Hepatocyte (in vitro differentiated cells): ENCODE results near the gene CDS2. TPM values are rescaled to one million over a fixed set of nuclear protein-coding genes. Genes with fewer than 3 reads are reported as not detected.

Source experiments
- DNase-seq: peaks from one replicate; pipeline ENCODE4 v3.0.0-alpha.2; 2016; ENCODE audit warnings: low spot score
- H2AFZ ChIP-seq: fragments of 200-600 bp; sonication (generic); 2 replicates; pipeline ENCODE4 v1.6.0; 2016; ENCODE audit warnings: antibody characterized with exemption, mild to moderate bottlenecking
- H3K27ac ChIP-seq: fragments of 200-600 bp; sonication (generic); 2 replicates; pipeline ENCODE4 v1.5.1; 2016; ENCODE audit warnings: mild to moderate bottlenecking
- H3K27me3 ChIP-seq: fragments of 200-600 bp; sonication (generic); 2 replicates; pipeline ENCODE4 v1.6.1; 2016
- H3K36me3 ChIP-seq: fragments of 200-600 bp; sonication (generic); replicated peaks from 2 replicates; pipeline ENCODE4 v1.5.1; 2016; ENCODE audit warnings: low read depth; ENCODE audit not compliant: insufficient read depth
- H3K4me1 ChIP-seq: fragments of 200-600 bp; sonication (generic); 2 replicates; pipeline ENCODE4 v1.5.1; 2016; ENCODE audit warnings: mild to moderate bottlenecking, moderate library complexity; ENCODE audit not compliant: insufficient read depth
- H3K4me2 ChIP-seq: fragments of 200-600 bp; sonication (generic); 2 replicates; pipeline ENCODE4 v1.6.0; 2016
- H3K4me3 ChIP-seq: fragments of 200-600 bp; sonication (generic); 2 replicates; pipeline ENCODE4 v1.5.1; 2016; ENCODE audit warnings: mild to moderate bottlenecking
- H3K79me2 ChIP-seq: fragments of 200-600 bp; sonication (generic); 2 replicates; pipeline ENCODE4 v1.6.0; 2017; ENCODE audit warnings: mild to moderate bottlenecking
- H3K9me2 ChIP-seq: fragments of 200-600 bp; sonication (generic); replicated peaks from 2 replicates; pipeline ENCODE4 v1.6.0; 2017; ENCODE audit warnings: mild to moderate bottlenecking; ENCODE audit not compliant: insufficient read depth
- H3K9me3 ChIP-seq: fragments of 200-600 bp; sonication (generic); 2 replicates; pipeline ENCODE4 v1.5.1; 2016; ENCODE audit warnings: low read depth, mild to moderate bottlenecking
- H4K20me1 ChIP-seq: fragments of 200-600 bp; sonication (generic); 2 replicates; pipeline ENCODE4 v1.6.0; 2016; ENCODE audit warnings: mild to moderate bottlenecking; ENCODE audit not compliant: insufficient read depth, poor library complexity, severe bottlenecking
- CTCF ChIP-seq: fragments of 200-600 bp; sonication (generic); IDR thresholded peaks from 2 replicates; pipeline ENCODE4 v1.5.1; 2016; ENCODE audit warnings: antibody characterized with exemption, mild to moderate bottlenecking; ENCODE audit not compliant: poor library complexity
- EZH2 ChIP-seq: fragments of 200-600 bp; sonication (generic); IDR thresholded peaks from 2 replicates; pipeline ENCODE4 v1.6.1; 2016; ENCODE audit warnings: antibody characterized with exemption, mild to moderate bottlenecking, borderline replicate concordance
- EZH2phosphoT487 ChIP-seq: fragments of 200-600 bp; sonication (generic); IDR thresholded peaks from one replicate; pipeline ENCODE4 v1.6.1; 2018; ENCODE audit warnings: antibody characterized with exemption, mild to moderate bottlenecking, low read depth, moderate library complexity; ENCODE audit not compliant: unreplicated experiment, severe bottlenecking
- WGBS: methylation state at CpG from one replicate; pipeline ENCODE4 v1.1.6; 2016; ENCODE audit warnings: low lambda C conversion rate; ENCODE audit errors: missing lambda C conversion rate; 5-methylcytosine and 5-hydroxymethylcytosine counted together
- polyA plus RNA-seq: library from polyadenylated mRNA; unstranded; fragments of >200 nt; fragmentation: Nextera tagmentation; extraction: Ambion mirVana; gene quantifications from 2 replicates; pipeline ENCODE4 v1.2.1, GENCODE V29; 2016
- total RNA-seq: library from RNA; depleted of rRNA; stranded (reverse); fragments of >200 nt; gene quantifications from 2 replicates; pipeline ENCODE4 v1.2.3, GENCODE V29; 2014

The CDS2 gene
- total and polyA plus RNA-seq, 2 experiments from 2014 or later: 27.0 to 48.9 TPM

GRCh38 chr20:5119435-5120184, 7.2 kb upstream of the CDS2 start, which contains the start of gene PCNA:
PCNA (minus strand) TSS chr20:5119958; CDS start chr20:5119798, 160 bp downstream.
- Histone ChIP-seq H2AFZ (peak within 1 kb of the TSS; percentile 40), H3K4me1 (peaks cover 11% of the 10 kb centered on the region), H3K9me2 (no peaks in the 10 kb centered on the region), H3K4me3 (peak within 1 kb of the TSS; percentile 88), H3K27me3 (no peaks in the 10 kb centered on the region), H3K9me3 (no peaks in the 10 kb centered on the region), H3K4me2 (peak within 1 kb of the TSS; percentile 97), H3K36me3 (no peaks in the 10 kb centered on the region), H3K27ac (peak within 1 kb of the TSS; percentile 78), H4K20me1 (peaks cover 8% of the 10 kb centered on the region), H3K79me2 (peaks cover 35% of the 10 kb centered on the region)
- peak; percentile 98 for DNase-seq
- TF ChIP-seq CTCF (no peak), EZH2 (no peak), EZH2phosphoT487 (no peak)
- WGBS: 1% methylated on average over 71 of the region's 71 CpGs

GRCh38 chr20:5120185-5120476, 6.7 kb upstream of the CDS2 start:
- Histone ChIP-seq H3K79me2 (peaks cover 35% of the 10 kb centered on the region), H3K9me2 (no peaks in the 10 kb centered on the region), H3K27me3 (no peaks in the 10 kb centered on the region), H2AFZ (peak overlapping the region; percentile 40), H3K36me3 (no peaks in the 10 kb centered on the region), H3K4me3 (peak overlapping the region; percentile 34), H3K27ac (peak overlapping the region; percentile 72), H3K9me3 (no peaks in the 10 kb centered on the region), H4K20me1 (peaks cover 8% of the 10 kb centered on the region), H3K4me1 (peaks cover 11% of the 10 kb centered on the region), H3K4me2 (peak overlapping the region; percentile 97)
- 5% methylated on average over 9 of the region's 9 CpGs for WGBS
- no peak for DNase-seq
- TF ChIP-seq EZH2phosphoT487 (no peak), EZH2 (no peak), CTCF (no peak)

- WGBS: 76% methylated on average over 1 of the region's 1 CpG
Measured at GRCh38 chr20:5122873-5123260, 3.9 kb upstream of the CDS2 start.

More at GRCh38 chr20:5122873-5123260, 3.9 kb upstream of the CDS2 start:
- Histone ChIP-seq H3K27me3 (no peaks in the 10 kb centered on the region), H3K4me2 (no peak overlapping the region), H3K9me2 (no peaks in the 10 kb centered on the region), H3K27ac (no peak overlapping the region), H4K20me1 (peaks cover 8% of the 10 kb centered on the region), H3K36me3 (no peaks in the 10 kb centered on the region), H2AFZ (no peak overlapping the region), H3K4me1 (peaks cover 11% of the 10 kb centered on the region), H3K4me3 (no peak overlapping the region), H3K79me2 (peaks cover 20% of the 10 kb centered on the region), H3K9me3 (no peaks in the 10 kb centered on the region)
- no peak for DNase-seq
- TF ChIP-seq EZH2 (no peak), CTCF (no peak), EZH2phosphoT487 (no peak)
